Esophagus squamous epithelium (tissue), 4 donors: Measurements from ENCODE around the gene KCTD8.

Experiments
- CTCF ChIP-seq, 6 experiments: fragments of 450-650 bp in 4 of 6; fragments of 200-600 bp in 2 of 6; sonication (generic) in 2 of 6; IDR thresholded peaks; one replicate each; pipeline ENCODE4 v1.5.1; 2016 to 2019; ENCODE audit warnings: antibody characterized with exemption in 6 of 6, mild to moderate bottlenecking in 4 of 6, moderate library complexity in 4 of 6
- POLR2A ChIP-seq, 4 donors: fragments of 450-650 bp; IDR thresholded peaks; one replicate each; pipeline ENCODE4 v1.6.1; 2017; ENCODE audit warnings: antibody characterized with exemption in 4 of 4, mild to moderate bottlenecking in 4 of 4, moderate library complexity in 3 of 4

DNA sequence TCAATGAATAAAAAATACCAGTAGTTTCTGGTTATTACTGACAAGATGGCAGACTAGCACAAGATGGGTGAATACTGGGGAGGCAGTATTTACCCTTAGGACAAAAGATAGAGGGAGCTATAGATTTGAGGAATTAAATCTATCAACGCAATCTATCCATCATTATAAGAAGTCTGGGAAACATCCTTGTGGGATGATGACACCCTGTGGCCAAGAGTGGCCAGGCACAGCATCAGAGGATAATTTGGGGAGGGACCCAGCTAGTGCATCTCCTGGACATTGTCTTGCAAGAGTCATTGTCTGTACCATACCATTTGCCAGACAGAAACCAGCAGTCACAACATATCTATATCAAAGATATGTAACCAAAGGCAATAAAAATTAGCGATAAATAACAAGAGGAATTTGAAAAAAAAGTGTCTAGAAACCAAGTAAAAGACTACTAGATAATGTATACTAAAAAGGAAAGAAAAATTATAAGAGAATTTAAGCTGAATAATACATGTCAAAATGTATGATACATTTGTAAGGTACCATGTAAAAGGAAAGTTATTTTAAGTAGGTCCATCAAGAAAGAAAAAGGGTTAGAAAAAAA, 22.9 kb downstream of the KCTD8 start:
- peak in 3 of 6 experiments; percentile 8 to 27 (median 14) for TF ChIP-seq CTCF (IDR thresholded peaks at IDR 0.05)
- TF ChIP-seq POLR2A (IDR thresholded peaks at IDR 0.05) = no peak
